T-cell (primary cell): Measurements from ENCODE around the gene TIAM2. TPM values are rescaled to one million over a fixed set of nuclear protein-coding genes. Genes with fewer than 3 reads are reported as not detected.
"Not testable (repeated sequence)": the region's sequence is repeated elsewhere in the genome, so short reads cannot be mapped to it uniquely, and the experiment has no call there.

Experiments used
- ATAC-seq, 4 experiments: fragments of 200-7000 bp in 3 of 4; fragments of 150-1000 bp in 1 of 4; cut with Tn5 transposase; replicated peaks in 1 of 4; 1 replicate in 3 of 4; 2 replicates in 1 of 4; pipeline ENCODE4 v1.10.0; 2021; ENCODE audit warnings: moderate library complexity in 3 of 4, mild to moderate bottlenecking in 2 of 4, moderate number of reproducible peaks in 1 of 4
- CTCF ChIA-PET, 2 donors: fragments of 300-600 bp; sonication (Branson Sonifier 250); formaldehyde crosslinking; loops; one replicate each; lab custom pipeline; 2022; ENCODE audit warnings: antibody characterized with exemption in 2 of 2; lab: Charles Lee
- POLR2A ChIA-PET, 2 donors: fragments of 300-600 bp; sonication (Branson Sonifier 250); formaldehyde crosslinking; loops; one replicate each; lab custom pipeline; 2022; ENCODE audit warnings: antibody characterized with exemption in 2 of 2; lab: Charles Lee
- DNase-seq, 35 experiments: peaks; one replicate each; pipeline versions ENCODE4 v3.0.0 to v3.0.0-alpha.2; 2013 to 2023
- H3K27ac ChIP-seq: one replicate; pipeline ENCODE4 v1.5.1; 2013; ENCODE audit warnings: low read length
- H3K27me3 ChIP-seq, 2 experiments: replicated peaks in 1 of 2; 1 replicate in 1 of 2; 2 replicates in 1 of 2; pipeline versions ENCODE4 v1.6.1 to v1.7.0; 2013; ENCODE audit warnings: low read length in 1 of 2, mixed read lengths in 1 of 2; ENCODE audit not compliant: control insufficient read depth in 2 of 2, insufficient read depth in 2 of 2; ENCODE audit errors: extremely low read depth in 1 of 2
- H3K36me3 ChIP-seq, 2 donors: 1 replicate in 1 of 2; 2 replicates in 1 of 2; pipeline versions ENCODE4 v1.6.1 to v1.7.0; 2013; ENCODE audit warnings: low read length in 1 of 2; ENCODE audit not compliant: control insufficient read depth in 2 of 2, insufficient read depth in 1 of 2; ENCODE audit errors: extremely low read depth in 1 of 2
- H3K4me1 ChIP-seq, 2 experiments: 1 replicate in 1 of 2; 2 replicates in 1 of 2; pipeline versions ENCODE4 v1.6.1 to v1.7.0; 2013; ENCODE audit warnings: low read length in 2 of 2, mixed read lengths in 1 of 2; ENCODE audit not compliant: insufficient read depth in 2 of 2, control insufficient read depth in 1 of 2; ENCODE audit errors: extremely low read depth in 1 of 2
- H3K4me3 ChIP-seq, 2 donors: 1 replicate in 1 of 2; 2 replicates in 1 of 2; pipeline versions ENCODE4 v1.5.1 to v1.7.0; 2013; ENCODE audit warnings: mild to moderate bottlenecking in 2 of 2, low read length in 1 of 2, moderate library complexity in 1 of 2; ENCODE audit not compliant: control insufficient read depth in 1 of 2; ENCODE audit errors: extremely low read depth in 1 of 2
- H3K9me3 ChIP-seq: 2 replicates; pipeline ENCODE4 v1.7.0; 2013
- H3K27ac Mint-ChIP-seq, 2 donors: one replicate each; pipeline ENCODE4 v1.8.0; 2020 to 2021; ENCODE audit warnings: mild to moderate bottlenecking in 2 of 2, mixed read lengths in 2 of 2
- H3K27me3 Mint-ChIP-seq, 2 donors: one replicate each; pipeline ENCODE4 v1.8.0; 2021 to 2022; ENCODE audit warnings: mixed read lengths in 2 of 2
- H3K36me3 Mint-ChIP-seq: one replicate; pipeline ENCODE4 v1.8.0; 2021; ENCODE audit warnings: mixed read lengths
- H3K4me1 Mint-ChIP-seq, 3 donors: one replicate each; pipeline ENCODE4 v1.8.0; 2020 to 2022; ENCODE audit warnings: mixed read lengths in 3 of 3, mild to moderate bottlenecking in 1 of 3
- H3K4me3 Mint-ChIP-seq, 3 donors: one replicate each; pipeline ENCODE4 v1.8.0; 2020 to 2022; ENCODE audit warnings: mild to moderate bottlenecking in 3 of 3, mixed read lengths in 3 of 3, moderate library complexity in 3 of 3
- H3K9me3 Mint-ChIP-seq, 3 donors: one replicate each; pipeline ENCODE4 v1.8.0; 2020 to 2022; ENCODE audit warnings: mixed read lengths in 3 of 3
- WGBS: methylation state at CpG from one replicate; pipeline ENCODE4 v1.1.5; 2013; ENCODE audit warnings: missing lambda C conversion rate; ENCODE audit not compliant: insufficient coverage; 5-methylcytosine and 5-hydroxymethylcytosine counted together
- total RNA-seq, 35 experiments: library from RNA in 6 of 35; stranded (reverse) in 6 of 35; fragments of 120-200 nt in 1 of 35; gene quantifications; one replicate each; pipeline versions ENCODE4 v1.2.1 to v1.2.4 and lab custom pipeline; 2013 to 2026

Gene TIAM2
- total RNA-seq, 5 donors from 2014 or later (not counting 1 experiment from before 2014, with no cell fraction given) = 4.6 to 7.1 (median 6.8) TPM

GRCh38 chr6:155212106-155212505 is 217.0 kb downstream of the TIAM2 start:
- POLR2A ChIA-PET = no interaction called here
- Histone ChIP-seq H3K27ac (no peak overlapping the region), H3K4me3 (no peak overlapping the region), H3K4me1 (no peaks in the 10 kb centered on the region), H3K9me3 (no peaks in the 10 kb centered on the region), H3K36me3 (no peaks in the 10 kb centered on the region), H3K27me3 (no peaks in the 10 kb centered on the region)
- Mint-ChIP-seq H3K27me3 (peaks cover 5 to 6% of the 10 kb centered on the region in 2 donors), H3K9me3 (no peaks in the 10 kb centered on the region), H3K36me3 (no peaks in the 10 kb centered on the region), H3K27ac (no peak overlapping the region), H3K4me3 (no peak overlapping the region), H3K4me1 (peaks cover 0 to 5% (median 2%) of the 10 kb centered on the region in 3 donors)
- WGBS = 100% methylated on average over 2 of the region's 3 CpGs
- CTCF ChIA-PET = interaction anchor here in 1 of 2 donors (0.6 kb wide), 1 partner anchor 15 kb away, joined by 3 read pairs; no protein-coding TSS in a partner anchor
- ATAC-seq (no peak), DNase-seq (no peak)

GRCh38 chr6:155212616-155213380 is 217.7 kb downstream of the TIAM2 start:
- Mint-ChIP-seq H3K4me1 (peaks cover 0 to 5% (median 2%) of the 10 kb centered on the region in 3 donors), H3K9me3 (no peaks in the 10 kb centered on the region), H3K4me3 (no peak overlapping the region), H3K27ac (no peak overlapping the region), H3K27me3 (peaks cover 5 to 6% of the 10 kb centered on the region in 2 donors), H3K36me3 (no peaks in the 10 kb centered on the region)
- Histone ChIP-seq H3K36me3 (no peaks in the 10 kb centered on the region), H3K4me3 (no peak overlapping the region), H3K27me3 (no peaks in the 10 kb centered on the region), H3K27ac (no peak overlapping the region), H3K9me3 (no peaks in the 10 kb centered on the region), H3K4me1 (no peaks in the 10 kb centered on the region)
- ChIA-PET POLR2A (no interaction called here), CTCF (interaction anchor here in 1 of 2 donors (0.6 kb wide), 1 partner anchor 14 kb away, joined by 3 read pairs; no protein-coding TSS in a partner anchor)
- no peak for DNase-seq
- no peak for ATAC-seq
- 91% methylated on average over 14 of the region's 16 CpGs for WGBS

- no peaks in the 10 kb centered on the region for H3K27me3 ChIP-seq
- ATAC-seq (no peak), DNase-seq (no peak)
- ChIA-PET POLR2A (no interaction called here), CTCF (no interaction called here)
- Mint-ChIP-seq H3K9me3 (no peaks in the 10 kb centered on the region), H3K4me1 (peaks cover 0 to 5% (median 2%) of the 10 kb centered on the region in 3 donors), H3K4me3 (no peak overlapping the region), H3K27ac (no peak overlapping the region), H3K27me3 (peaks cover 5 to 6% of the 10 kb centered on the region in 2 donors), H3K36me3 (no peaks in the 10 kb centered on the region)
- no peaks in the 10 kb centered on the region for H3K4me1 ChIP-seq
- H3K4me3 ChIP-seq = no peak overlapping the region
- no peak overlapping the region for H3K27ac ChIP-seq
- no peaks in the 10 kb centered on the region for H3K36me3 ChIP-seq
- H3K9me3 ChIP-seq = no peaks in the 10 kb centered on the region
- WGBS = 93% methylated on average over 23 of the region's 23 CpGs
Observed at GRCh38 chr6:155213611-155214372, 218.7 kb downstream of the TIAM2 start.

- ChIA-PET POLR2A (interaction anchor here in 1 of 2 donors (0.6 kb wide), 1 partner anchor 785 kb away, joined by 3 read pairs; no protein-coding TSS in a partner anchor), CTCF (no interaction called here)
- Histone ChIP-seq H3K36me3 (no peaks in the 10 kb centered on the region), H3K27ac (no peak overlapping the region), H3K4me1 (no peaks in the 10 kb centered on the region), H3K9me3 (no peaks in the 10 kb centered on the region), H3K27me3 (peaks cover 0 to 7% of the 10 kb centered on the region in 2 experiments), H3K4me3 (no peak overlapping the region)
- H3K4me1 Mint-ChIP-seq = peaks cover 0 to 5% (median 2%) of the 10 kb centered on the region in 3 donors
- ATAC-seq (no peak), DNase-seq (no peak)
- peaks cover 10 to 12% of the 10 kb centered on the region in 2 donors for H3K27me3 Mint-ChIP-seq
- H3K9me3 Mint-ChIP-seq = no peaks in the 10 kb centered on the region
- WGBS = 67% methylated on average over 1 of the region's 4 CpGs
- no peak overlapping the region for H3K4me3 Mint-ChIP-seq
- H3K27ac Mint-ChIP-seq = no peak overlapping the region
- H3K36me3 Mint-ChIP-seq = no peaks in the 10 kb centered on the region
Observed at GRCh38 chr6:155215906-155216305, 220.8 kb downstream of the TIAM2 start.

- Mint-ChIP-seq H3K4me3 (no peak overlapping the region), H3K4me1 (peaks cover 0 to 5% (median 2%) of the 10 kb centered on the region in 3 donors), H3K27me3 (peaks cover 10 to 12% of the 10 kb centered on the region in 2 donors), H3K9me3 (no peaks in the 10 kb centered on the region), H3K36me3 (no peaks in the 10 kb centered on the region), H3K27ac (no peak overlapping the region)
- ATAC-seq (no peak), DNase-seq (no peak)
- H3K9me3 ChIP-seq = no peaks in the 10 kb centered on the region
- no peak overlapping the region for H3K27ac ChIP-seq
- CTCF ChIA-PET = no interaction called here
- peaks cover 0 to 7% of the 10 kb centered on the region in 2 experiments for H3K27me3 ChIP-seq
- H3K4me3 ChIP-seq = no peak overlapping the region
- no peaks in the 10 kb centered on the region for H3K36me3 ChIP-seq
- no peaks in the 10 kb centered on the region for H3K4me1 ChIP-seq
- POLR2A ChIA-PET = interaction anchor here in 1 of 2 donors (0.6 kb wide), 1 partner anchor 785 kb away, joined by 3 read pairs; no protein-coding TSS in a partner anchor
- 66% methylated on average over 5 of the region's 11 CpGs for WGBS
Observed at GRCh38 chr6:155216312-155217046, 221.4 kb downstream of the TIAM2 start.

- H3K27ac ChIP-seq, POLR2A ChIA-PET, DNase-seq, H3K9me3 Mint-ChIP-seq, H3K27me3 ChIP-seq, CTCF ChIA-PET, H3K9me3 ChIP-seq, H3K36me3 Mint-ChIP-seq, H3K4me3 ChIP-seq, H3K36me3 ChIP-seq, H3K4me1 ChIP-seq, H3K27ac Mint-ChIP-seq, H3K4me1 Mint-ChIP-seq, H3K4me3 Mint-ChIP-seq, ATAC-seq: not testable (repeated sequence)
- peaks cover 10 to 15% of the 10 kb centered on the region in 2 donors for H3K27me3 Mint-ChIP-seq
- 96% methylated on average over 5 of the region's 20 CpGs for WGBS
Observed at GRCh38 chr6:155218711-155219110, 223.6 kb downstream of the TIAM2 start.
